Fibroblast of skin of scalp (primary cell): ENCODE measurements around the gene HOXA4.

ENCODE experiments used
- DNase-seq: peaks from one replicate; pipeline ENCODE4 v3.0.0-alpha.2; 2013

The HOXA4 gene

DNA sequence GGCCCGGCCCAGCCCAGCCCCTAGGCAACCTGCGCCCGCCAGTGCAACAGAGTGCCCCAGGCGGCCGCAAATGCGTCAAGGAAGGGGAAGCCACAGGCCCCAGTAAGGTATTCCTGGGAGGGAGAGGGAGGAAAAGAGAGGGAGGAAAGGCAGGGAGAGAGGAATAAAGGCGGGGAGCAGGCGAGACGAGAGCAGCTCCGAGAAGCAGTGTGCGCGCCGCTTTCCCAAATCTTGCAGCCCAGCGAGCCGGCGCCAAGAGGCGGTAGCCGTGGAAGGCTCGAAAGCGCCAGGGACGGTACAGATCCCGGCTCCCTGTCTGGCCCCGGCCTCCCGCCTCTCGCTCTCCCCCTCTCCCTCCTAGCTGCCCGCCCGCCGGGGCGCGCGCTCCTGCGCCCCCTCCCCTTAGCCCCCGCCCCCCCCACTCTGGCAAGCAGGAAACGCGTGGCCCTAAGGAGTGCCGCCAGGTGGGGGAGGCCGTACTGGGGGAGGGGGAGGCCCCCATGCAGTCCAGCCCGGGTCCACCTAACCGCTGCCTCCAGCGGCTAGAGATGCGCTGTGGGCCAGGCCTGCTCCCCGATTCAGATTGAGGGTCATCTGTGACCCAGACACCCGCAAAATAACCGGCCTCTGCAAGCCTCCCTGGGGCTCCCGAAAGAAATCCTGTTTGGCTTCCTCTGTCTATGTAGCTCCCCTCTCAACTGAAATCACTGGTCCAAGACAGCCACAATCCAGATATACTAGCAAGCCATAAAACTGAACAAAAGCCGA is 39.3 kb upstream of the HOXA4 start:
- DNase-seq: no peak

DNA sequence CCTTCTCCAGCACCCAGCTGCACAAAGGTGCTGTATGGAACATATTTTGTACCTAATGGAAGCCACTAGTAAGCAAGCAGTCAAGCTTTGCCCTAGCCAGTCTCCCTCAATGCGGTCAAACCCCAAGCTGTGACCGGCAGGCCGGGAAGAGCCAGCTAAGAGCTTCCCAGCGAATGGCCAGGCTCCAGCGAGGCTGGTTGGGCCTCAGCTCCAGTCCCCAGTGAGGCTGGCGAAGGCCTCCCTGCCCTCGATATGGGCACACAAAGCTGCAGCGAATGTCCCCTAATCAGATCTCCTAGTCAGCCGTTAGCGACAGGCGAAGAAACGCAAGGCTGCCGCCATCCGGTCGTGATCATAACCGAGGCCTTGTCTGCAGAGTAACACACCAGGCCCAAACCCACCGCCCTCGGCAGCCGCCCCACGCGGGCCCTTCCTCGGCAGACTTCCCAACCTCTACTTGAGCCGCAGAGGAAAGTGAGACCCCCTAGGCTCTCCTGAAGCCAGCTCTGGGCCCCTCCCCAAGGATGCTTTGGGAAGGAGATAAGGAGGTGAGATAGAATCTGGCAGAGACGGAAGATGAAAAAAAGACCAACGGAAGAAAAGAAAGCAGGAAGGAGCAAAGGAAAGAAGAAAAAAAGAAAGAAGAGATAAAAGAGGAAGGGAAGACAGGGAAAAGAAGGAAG is 37.8 kb upstream of the HOXA4 start:
- no peak for DNase-seq

DNA sequence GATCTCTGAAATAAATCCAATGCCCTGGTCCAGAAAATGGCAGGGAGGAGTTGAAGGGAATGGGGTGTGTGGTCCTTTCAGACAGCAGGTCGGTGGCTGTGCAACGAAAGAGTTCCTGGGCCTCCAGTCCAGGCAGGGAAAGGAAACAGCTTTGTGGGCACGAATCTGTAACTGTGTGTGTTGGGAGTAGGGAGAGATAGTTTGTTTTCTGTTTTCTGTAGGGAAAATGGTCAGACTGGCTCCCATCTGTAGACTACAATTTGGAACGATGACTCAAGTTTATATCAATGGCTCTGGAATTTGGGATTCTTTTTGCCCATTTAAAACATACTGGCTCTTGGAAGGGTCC is 37.3 kb upstream of the HOXA4 start:
- no peak for DNase-seq

DNA sequence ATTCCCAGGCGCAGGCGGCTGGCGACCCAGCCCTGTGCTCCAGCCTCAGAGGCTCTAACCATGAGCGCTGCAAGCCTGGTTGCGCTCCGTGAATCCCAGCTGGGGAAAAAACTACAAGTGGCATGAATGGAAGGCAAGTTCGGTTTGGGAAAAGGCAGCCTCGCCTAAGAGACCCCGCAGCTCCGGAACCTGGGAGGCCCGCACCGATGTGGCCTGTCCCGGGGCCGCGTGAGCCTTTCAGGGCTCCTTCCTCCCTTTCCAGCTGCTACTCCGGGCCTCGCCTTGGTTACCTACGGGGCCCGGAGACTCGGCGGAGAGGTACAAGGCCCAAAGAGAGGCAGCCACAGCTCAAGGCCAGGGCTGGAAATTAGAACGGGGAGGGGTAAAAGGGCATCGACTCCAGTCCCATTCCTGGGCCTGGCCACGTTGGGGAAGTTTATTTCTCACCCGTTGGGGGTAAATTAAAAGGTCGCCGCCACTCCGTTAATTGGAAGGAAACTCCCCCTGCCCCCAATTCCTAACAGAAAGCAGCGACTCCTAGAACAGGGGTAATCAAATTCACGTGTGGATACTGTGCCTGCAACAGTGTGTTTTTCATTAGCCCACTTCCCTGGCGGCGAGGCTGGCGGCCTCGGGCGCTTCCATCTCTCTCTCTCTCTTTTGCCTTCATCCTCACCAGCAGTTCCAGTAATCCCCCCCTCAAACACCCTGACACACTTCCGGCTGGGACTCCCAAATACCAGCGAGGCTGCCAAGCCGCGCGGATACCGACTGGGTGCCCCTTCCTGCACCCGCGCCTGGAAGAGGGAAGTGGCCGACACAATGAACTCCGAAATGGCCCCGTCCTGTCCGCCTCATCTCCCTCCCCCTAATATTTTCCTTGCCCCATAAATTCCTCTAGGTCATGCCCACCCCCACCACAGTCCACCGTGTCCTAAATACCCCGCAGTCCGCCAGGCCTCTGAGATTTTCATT is 36.3 kb upstream of the HOXA4 start:
- no peak for DNase-seq

DNA sequence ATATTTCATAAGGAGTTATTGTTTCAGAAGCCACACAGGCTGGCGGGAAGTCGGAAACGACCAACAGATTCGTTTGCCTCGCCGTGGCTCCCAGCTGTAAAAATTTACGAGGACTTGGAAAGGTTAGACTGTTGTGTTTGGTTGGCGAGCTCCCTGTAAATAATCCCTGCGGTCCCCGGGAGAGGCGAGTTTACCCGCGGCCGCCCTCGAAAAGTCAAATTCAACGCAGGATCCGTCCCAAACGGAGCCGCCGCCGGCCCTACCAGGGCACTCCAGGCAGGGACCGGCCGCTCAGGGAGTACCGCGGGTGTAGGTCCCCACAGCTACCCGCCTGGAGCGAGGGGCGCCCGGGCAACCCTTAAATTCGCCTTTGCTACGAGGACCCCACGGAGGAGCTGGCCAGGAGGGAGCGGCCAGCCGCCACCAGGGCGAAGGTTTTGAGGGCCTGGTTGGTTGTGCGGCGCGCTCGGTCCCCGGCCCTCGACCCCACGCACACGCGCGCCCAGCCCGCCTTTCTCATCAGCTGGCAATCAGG is 35.5 kb upstream of the HOXA4 start:
- no peak for DNase-seq

DNA sequence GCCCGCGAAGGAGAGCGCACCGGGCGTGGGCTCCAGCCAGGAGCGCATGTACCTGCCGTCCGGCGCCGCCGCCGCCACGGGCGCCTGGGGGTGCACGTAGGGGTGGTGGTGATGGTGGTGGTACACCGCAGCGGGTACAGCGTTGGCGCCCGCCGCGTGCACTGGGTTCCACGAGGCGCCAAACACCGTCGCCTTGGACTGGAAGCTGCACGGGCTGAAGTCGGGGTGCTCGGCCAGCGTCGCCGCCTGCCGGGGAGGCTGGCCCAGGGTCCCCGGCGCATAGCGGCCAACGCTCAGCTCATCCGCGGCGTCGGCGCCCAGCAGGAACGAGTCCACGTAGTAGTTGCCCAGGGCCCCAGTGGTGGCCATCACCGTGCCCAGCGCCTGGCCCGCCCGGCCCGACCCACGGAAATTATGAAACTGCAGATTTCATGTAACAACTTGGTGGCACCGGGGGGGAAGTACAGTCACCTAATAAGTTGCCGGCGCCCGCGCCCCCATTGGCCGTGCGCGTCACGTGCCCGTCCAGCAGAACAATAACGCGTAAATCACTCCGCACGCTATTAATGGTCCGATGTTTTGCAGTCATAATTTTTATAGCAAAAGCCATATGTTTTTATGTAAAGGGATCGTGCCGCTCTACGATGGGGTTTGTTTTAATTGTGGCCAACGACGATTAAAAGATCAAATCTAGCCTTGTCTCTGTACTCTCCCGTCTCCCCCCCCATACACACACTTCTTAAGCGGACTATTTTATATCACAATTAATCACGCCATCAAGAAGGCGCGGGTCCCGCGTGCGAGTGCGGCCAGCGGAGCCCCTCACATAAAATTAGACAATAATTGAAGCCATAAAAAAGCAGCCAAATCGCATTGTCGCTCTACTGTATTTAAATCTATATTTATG is 34.8 kb upstream of the HOXA4 start, which contains the start of gene HOXA9:
HOXA9 (minus strand) TSS at position 449 of the 907 bp plus-strand sequence; CDS start at position 369, 80 bp downstream.
- no peak for DNase-seq

DNA sequence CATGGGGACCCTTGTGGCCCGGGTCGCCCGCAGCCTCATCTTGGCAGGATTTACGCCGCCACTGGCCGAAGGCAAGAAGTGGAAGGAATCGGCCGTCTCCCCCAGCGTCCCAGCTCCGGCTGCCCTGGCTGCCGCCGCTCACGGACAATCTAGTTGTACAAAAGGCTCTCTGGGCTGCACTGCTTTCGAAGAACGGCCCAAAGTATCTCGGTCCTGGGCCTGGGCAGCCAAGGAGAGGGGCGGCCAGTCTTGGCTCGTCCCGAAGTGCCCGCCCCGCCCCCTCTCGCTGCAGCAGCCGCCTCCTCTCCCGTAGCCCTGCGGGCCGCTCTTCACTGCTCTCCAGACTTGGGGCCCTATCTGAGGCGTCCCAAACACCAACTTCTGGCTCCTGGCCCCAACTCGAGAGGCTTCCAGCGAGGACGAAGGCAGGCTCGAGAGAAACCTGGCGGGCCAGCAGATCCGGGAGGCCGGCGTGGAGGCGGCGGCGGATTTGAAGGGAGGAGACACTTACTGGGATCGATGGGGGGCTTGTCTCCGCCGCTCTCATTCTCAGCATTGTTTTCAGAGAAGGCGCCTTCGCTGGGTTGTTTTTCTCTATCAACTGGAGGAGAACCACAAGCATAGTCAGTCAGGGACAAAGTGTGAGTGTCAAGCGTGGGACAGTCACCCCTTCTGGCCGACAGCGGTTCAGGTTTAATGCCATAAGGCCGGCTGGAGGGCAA is 34.0 kb upstream of the HOXA4 start:
- DNase-seq: no peak

DNA sequence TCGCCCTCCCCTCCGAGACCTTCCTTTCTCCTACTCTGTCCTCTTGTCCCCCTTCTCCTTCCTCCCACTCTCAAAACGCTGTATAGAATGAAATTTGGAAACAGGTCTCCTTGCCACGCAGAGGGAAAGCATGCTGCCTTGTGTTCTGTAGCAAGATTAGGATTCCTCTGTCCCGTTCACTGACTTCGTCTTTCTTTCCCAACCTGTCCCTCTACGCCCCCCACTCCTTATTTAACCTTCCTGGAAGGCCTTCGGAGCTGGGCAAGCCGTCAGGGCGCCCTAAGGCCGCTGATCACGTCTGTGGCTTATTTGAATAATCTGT is 33.4 kb upstream of the HOXA4 start:
- DNase-seq: no peak

DNA sequence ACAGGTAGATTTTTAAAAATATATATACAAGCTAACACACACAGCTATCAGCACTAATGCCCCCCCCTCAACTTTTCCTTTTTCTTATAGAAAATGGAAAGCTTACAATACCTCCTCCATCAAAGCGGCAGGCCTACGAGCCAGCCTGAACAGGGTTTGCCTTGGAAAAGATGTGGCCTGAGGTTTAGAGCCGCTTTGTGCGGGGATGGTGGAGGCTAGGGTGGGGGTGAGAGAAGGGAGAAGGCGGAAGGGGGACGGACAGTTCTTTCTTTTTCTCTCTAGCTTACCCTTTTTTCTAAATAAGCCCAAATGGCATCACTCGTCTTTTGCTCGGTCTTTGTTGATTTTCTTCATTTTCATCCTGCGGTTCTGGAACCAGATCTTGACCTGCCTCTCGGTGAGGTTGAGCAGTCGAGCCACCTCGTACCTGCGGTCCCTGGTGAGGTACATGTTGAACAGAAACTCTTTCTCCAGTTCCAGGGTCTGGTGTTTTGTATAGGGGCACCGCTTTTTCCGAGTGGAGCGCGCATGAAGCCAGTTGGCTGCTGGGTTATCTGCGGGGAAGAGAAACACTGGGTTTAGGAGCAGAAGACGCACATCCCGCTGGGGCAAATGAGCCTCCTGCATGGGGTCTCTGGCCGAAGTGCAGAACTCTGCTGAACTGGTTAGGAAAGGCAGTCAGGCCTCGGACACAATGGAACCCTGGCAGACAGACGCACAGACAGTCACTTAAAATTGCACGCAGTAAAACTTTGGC is 32.9 kb upstream of the HOXA4 start:
- no peak for DNase-seq

DNA sequence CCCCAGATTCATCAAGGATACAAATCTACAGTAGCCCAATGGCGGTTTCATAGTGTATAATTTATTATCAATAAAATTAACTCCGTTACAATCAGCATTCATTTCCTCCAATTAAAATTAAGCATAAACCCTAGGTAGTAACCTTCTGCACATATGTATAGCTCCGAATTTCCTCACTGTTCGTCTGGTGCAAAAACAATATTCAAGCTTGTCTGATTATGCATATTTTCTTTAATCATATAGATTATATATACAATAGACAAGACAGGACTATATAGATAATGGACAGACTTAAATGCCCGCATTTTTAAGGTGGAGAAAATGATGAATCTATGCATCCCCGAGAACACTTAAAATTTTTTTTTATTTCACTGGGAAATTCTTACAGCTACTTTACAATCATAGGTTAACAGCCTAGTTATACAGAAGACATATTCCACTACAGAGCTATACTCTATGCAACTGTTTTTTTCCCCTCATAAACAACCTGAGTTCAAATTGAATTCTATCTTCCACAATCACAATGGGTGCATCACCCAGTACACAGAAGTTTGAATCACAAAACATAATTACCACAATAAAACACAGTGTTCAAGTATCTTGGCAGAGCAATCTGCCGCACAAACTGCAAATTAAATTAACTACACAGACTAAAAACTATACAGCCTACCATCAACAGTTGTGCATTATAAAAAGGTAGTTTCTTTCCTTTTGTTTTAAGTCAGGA is 32.2 kb upstream of the HOXA4 start:
- DNase-seq: no peak

DNA sequence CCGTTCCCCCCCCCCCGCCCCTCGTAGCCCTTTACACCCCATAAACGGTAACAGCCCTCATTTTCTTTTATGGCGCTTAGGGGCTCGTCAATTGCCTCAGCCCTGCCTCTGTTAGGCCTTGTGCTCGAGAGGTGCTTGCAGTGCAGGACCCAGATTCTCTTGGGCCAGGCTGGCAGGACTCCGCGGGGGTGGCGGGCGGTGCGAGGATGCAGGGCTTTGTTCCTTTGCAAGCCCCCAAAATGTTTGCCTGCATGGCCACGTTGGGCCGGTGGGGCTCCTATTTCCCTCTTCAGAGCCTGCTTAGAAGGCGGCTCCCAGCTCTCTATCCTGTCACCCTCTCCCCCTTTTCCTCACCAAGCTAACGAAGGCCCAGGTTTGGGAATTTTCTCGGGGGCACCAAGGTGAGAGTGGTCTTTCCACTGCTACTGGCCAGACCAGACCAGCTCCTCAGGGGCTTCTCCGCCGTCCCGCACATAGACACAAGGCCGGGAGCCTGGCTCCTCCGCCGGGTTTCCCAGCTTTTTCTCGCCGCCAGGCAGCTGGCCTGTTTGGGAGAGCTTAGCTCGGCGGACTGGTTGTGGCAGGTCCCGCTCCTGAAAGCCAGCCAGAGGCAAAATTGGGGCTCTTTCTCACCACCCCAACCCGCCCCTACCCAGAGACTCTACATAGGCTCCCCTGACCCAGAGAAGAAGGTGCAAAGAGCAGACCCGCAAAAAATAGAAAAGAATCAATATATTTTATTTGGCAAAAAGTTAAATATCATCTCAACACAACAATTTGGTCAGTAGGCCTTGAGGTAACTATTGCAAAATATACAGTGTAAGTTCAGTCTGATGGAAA is 31.4 kb upstream of the HOXA4 start:
- no peak for DNase-seq

DNA sequence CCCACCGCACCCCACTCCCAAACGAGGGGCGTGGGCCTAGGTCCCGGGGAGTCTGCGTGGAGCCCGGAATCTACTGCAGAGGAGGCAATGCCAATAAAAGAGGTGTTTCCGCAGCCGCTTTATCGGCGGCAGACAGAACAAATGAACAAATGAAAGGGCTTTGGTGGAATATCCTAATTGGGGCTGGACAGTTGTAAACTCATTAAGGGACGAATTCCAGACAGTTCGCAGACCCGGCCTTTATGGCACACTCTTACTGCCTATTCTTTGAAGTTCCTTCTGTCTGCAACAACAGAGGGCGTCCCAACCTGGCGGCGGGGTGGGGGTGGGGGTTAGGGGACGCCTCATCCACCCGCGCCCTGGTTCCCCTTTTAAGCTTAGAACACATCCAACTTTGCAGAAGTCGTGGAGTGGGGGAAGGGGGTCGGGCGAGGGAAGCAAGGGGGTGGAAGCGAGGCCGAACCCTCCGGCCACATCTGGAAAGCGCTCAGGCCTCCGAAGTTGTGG is 30.7 kb upstream of the HOXA4 start:
- DNase-seq: no peak

DNA sequence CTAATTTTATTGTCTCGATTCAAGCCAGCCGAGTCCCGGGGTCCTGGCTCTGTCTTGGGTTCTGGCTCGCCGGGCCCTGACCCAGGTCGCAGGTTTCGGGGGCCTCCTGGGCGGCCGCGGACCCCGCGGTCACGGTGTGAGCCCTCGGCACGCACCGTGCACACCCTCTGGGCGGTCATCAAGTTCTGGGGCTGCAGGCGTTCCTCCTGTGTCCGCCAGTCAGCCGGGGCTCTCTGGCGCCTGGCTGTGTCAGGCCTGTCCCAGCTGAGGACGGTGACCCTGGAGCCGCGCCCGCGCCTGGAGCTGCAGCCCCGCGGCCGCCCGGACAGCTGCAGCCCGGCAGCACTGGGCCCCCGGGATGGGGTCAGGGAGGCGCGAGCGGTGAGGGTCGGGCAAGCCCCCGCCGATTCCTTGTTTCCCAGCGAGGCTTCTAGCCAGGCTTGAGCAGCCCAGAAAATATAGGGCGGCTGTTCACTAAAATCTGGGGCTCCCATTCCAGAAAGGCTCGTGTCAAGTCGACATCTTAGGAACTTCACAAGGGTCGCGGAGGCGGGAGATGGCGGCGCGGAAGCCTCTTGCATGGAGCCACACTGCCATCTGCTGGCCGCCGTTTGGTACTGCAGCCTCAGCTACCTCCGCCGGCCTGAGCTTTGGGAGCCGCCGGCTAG is 30.1 kb upstream of the HOXA4 start:
- peak; percentile 69 for DNase-seq

DNA sequence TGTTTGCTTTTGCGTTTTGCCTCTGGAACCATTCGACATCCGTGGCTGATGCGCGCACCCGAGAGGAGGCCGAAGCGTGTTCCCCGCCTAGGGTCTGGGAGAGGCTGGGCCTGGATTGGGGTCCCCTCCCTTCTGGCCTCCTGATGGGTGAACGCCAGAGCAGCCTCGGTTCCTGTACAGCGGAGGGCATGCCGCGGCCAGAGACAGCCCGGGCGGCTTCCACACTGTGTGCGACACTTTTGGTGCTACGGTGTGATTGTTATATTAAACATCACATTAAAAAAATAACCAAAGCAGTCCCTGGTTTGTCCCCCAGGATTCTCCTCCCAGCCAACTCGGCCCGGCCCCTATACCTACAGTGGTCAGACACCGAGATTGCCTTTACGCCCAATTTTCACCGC is 29.6 kb upstream of the HOXA4 start:
- DNase-seq: no peak

DNA sequence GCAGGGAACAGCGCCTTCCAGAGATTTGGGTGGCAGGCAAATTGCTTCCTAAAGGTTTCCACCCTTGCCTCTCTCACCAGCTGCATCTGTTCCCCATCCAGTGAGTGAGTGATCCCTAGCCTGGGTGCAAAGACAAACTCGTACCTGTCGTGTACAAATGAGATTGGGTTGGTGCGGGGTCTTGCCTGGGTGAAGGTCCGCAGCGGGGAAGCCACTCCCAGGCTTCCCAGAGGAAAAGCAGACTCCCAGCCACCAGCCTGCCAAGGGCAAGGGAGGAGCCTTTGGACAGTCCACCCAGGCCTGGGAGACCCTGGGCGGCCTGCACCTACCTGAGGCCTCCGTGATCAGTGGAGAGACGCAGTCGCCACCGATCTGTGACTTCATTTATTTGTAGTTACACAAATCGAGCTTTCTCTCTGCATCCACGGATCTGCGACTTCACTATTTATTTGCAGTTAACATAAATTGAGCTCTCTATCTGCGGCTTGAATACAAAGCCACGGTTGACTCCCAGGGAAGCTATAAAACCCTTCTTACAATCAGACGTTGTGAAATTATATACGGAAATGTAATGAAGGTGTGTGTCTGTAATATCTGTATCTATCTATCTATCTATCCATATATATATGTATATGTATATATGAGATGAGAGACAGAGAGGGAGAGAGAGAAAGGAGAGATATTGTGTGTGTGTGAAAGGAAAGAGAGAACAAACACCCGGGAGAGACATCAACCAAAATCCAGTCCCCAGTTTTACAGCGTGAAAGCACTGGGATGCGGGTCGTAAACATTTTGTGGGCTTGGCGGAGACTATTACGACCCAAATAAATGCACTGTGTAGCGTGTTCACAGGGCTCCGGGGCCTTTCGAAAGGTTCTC is 28.9 kb upstream of the HOXA4 start:
- DNase-seq: no peak

DNA sequence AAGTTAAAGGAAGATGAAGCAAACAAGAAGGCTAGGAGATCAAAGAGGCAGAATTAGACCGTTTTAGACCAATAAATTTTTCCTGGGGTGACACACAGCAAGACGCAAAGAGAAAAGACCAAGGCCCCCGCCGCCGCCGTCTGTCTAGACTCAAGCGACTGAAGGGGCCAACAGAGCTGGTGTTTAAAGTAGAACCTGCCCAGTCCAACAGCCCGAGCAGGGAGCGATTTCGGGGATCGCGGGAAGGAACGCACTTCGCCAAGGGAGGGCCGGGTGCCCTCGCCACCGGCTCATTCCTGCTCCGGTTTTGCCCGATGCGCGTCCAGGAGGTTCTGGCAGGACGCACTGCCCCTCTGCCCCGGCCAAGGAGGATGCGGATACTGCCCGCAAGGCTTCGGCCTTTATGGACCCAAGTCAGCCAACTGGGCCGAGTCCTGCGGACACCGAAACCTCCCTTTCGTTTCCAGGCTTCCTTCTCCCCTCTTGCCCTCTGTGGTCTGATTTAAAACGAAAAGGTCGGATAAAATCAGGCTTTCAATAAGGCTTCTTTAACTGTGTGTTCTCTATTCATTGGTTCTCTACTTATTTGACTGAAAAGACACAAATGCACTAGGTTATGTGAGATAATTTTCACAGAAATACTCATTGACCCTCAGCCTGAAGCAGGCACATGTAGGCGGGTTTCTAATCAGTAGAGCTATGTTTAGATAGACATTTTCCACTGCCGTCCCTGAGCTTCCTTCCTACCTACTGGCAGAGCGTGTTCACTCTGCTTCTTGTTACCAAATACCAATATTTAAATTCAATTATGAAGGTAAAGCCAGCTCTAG is 28.1 kb upstream of the HOXA4 start:
- no peak for DNase-seq
